Gastroesophageal sphincter (tissue), 3 donors: Measurements from ENCODE around the gene HIVEP2.

ENCODE experiments used
- CTCF ChIP-seq, 4 experiments: fragments of 200-600 bp in 2 of 4; fragments of 450-650 bp in 2 of 4; sonication (generic) in 1 of 4; IDR thresholded peaks; one replicate each; pipeline ENCODE4 v1.5.1; 2017 to 2019; ENCODE audit warnings: antibody characterized with exemption in 4 of 4, mild to moderate bottlenecking in 2 of 4, moderate library complexity in 2 of 4
- EP300 ChIP-seq: sonication (generic); formaldehyde crosslinking; IDR thresholded peaks from one replicate; pipeline ENCODE4 v1.6.1; 2017; ENCODE audit warnings: antibody characterized with exemption, mild to moderate bottlenecking

- TF ChIP-seq CTCF (IDR thresholded peaks at IDR 0.05) (no peak), EP300 (no peak)
These were observed 12.1 kb downstream of the HIVEP2 start for GRCh38 chr6:142932889-142933288.
